Brain pericyte (primary cell): ENCODE measurements around the gene PIM3.
"Not testable (repeated sequence)": the region's sequence is repeated elsewhere in the genome, so short reads cannot be mapped to it uniquely, and the experiment has no call there.

Experiments used
- DNase-seq: peaks from one replicate; pipeline ENCODE4 v3.0.0-alpha.2; 2012; ENCODE audit warnings: low read depth, low spot score

PIM3 gene

DNA sequence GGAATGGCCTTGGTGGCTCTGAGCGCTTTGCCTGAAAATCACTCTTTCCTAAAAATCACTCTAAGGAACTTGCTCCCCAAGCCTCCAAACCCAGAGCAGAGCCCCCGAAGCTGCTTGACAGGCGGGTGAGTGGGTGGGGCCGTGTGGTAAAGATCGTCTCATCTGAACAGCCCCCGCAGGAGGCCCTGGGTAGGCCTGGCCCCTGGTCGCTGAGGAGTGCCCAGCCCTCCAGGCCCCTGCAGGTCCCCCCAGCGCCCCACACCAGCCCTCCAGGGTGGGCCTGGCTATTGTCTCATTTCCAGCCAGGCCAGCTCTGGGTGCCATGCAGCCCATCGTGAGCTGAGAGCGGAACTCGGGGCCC is 17.2 kb upstream of the PIM3 start:
- no peak for DNase-seq

DNA sequence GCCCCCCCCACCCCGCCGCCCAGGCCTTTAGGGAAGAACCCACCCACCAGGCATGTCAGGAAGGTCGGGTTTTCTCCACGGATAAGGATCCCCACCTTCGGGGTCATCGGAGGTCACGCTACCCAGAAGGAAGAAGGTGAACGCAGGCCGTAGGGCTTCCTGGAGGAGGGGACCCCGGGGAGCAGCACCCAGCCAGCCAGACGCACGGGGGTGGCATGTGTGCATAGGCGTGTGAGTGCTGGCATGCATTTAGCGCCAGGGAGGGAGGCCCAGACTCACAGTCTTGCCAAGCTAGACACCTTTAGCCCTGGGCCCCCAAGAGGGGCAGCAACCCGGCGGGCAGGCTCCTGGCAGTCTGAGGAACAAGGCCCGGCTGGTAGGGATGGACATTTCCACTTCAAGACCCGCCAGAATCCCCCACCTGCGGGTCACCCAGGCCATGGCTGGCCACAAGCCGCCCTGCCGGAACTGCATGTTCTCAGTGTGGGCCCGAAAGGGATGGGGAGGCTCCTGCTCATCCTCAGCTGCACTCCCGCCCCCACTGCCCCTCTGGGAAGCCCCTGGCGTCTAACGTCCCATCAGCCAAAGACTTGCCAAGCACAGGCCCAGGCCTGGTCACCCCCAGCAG is 16.7 kb upstream of the PIM3 start:
- no peak for DNase-seq

DNA sequence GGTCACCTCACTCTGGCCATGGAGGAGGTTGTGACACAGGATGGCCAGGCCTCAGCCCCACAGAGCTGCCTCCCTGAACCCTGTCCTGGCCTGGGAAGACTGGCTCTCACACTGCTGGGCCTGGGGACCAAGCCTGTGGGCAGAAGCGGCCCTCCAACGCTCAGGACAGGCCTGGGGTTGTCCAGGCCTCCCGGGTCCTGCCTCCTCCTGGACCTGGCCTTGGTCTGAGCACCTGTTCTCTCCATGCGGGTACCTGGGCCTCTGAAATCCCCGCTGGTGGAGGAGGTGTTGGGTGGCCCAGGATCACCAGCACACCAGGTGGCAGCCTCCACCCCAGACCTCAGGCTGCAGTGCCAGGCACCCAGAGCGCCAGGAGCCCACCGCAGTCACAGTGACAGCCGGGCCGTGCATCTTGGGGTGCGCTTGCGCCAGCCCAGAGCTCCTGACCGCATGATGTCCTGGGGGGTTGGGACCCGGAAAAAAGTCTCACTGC is 16.1 kb upstream of the PIM3 start:
- no peak for DNase-seq

DNA sequence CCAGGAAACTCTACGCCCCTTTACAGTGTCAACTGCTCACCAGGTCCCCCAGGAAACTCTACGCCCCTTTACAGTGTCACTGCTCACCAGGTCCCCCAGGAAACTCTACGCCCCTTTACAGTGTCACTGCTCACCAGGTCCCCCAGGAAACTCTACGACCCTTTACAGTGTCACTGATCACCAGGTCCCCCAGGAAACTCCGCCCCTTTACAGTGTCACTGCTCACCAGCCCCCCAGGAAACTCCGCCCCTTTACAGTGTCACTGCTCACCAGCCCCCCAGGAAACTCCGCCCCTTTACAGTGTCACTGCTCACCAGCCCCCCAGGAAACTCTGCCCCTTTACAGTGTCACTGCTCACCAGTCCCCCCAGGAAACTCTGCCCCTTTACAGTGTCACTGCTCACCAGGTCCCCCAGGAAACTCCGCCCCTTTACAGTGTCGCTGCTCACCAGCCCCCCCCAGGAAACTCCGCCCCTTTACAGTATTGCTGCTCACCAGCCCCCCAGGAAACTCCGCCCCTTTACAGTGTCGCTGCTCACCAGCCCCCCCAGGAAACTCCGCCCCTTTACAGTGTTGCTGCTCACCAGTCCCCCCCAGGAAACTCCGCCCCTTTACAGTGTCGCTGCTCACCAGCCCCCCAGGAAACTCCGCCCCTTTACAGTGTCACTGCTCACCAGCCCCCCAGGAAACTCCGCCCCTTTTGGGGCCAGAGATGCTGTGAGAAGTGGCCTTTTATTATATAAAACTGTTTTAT is 15.4 kb upstream of the PIM3 start:
- DNase-seq: not testable (repeated sequence)

DNA sequence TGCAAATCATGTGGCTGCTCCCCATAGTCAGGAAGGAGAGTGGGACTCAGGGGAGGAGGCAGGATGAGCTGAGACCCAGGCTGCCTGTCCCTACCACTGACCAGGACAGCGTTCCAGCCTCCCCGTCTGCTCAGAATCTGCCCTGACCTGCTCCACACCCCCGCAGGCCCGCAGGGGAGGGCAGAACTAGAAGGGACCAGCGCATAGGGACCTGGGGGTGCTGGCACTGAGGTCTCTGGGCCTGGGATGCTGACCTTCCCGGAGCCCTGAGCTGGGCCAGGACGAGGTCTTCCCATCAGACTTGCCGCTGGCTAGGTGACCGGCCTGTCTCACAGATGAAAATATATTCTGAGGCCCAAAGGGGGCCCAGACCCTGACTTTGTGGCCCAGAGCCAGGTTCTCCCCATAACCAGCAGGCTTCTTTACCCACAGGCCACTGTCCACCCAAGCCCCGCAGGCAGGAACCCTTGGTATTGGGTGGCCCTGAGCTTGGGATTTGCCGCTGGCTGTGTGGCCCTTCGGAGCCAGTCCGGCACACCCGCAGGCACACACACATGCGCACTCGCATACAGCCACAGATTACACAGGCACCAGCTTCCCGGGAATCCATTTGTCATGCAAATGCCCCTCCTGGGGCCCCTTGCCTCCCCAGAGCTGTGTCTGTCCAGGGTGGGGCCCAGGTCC is 13.8 kb upstream of the PIM3 start:
- no peak for DNase-seq

DNA sequence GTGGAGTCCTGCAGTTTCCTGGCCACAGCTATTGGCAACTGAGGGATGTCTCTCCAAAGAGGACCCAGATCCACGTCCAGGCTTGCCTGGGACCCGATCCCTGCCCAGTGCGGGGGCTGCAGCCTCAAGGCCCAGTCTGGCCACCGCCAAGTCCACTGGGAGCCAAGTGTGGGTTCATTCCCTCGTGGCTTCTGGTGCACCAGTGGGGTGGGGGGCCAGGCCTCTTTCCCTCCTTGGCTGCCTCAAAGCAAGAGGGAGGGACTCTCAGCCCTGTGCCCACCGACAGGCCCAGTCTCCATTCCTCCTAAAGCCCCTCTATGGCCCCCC is 13.3 kb upstream of the PIM3 start:
- no peak for DNase-seq

DNA sequence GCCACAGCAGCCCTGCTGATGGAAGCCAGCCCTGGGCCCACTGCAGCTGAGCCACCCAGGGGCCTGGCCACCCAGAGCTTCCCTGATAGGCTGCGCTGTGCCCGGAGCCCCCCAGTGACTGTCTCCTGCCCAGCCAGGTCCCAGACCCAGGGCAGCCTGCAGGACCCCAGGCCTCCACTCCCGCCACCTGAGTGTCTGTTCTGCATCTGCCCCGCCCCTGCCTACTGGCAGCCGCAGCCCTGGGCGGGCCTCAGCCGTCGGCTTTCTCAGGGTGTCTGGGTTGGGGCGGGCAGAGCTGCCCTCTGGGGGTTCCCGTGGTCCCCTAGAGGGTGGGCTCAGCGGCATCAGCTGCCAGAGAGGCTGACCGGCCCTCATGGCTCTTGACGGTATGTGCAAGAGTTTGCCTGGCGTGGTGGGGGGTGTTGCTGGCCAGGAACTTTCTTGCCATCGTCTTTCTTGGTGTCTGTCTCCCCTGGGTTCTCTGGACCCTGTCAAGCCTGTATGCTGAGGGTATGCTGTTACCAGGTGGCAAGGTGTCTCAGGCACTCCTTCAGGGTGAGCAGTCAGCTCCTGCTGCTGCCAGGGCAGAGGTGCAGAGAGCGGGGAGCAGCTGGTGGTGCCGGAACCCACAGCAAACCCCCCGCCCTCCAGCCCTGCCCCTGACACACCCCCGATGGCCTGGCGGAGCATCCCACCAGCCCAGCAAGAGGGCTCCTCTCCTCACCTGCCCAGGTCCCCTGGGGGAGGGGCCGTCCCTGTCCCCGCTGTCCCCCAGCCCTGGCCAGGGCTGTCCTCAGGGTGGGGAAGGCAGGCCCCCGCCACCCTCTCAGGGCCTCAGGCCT is 12.2 kb upstream of the PIM3 start:
- no peak for DNase-seq

DNA sequence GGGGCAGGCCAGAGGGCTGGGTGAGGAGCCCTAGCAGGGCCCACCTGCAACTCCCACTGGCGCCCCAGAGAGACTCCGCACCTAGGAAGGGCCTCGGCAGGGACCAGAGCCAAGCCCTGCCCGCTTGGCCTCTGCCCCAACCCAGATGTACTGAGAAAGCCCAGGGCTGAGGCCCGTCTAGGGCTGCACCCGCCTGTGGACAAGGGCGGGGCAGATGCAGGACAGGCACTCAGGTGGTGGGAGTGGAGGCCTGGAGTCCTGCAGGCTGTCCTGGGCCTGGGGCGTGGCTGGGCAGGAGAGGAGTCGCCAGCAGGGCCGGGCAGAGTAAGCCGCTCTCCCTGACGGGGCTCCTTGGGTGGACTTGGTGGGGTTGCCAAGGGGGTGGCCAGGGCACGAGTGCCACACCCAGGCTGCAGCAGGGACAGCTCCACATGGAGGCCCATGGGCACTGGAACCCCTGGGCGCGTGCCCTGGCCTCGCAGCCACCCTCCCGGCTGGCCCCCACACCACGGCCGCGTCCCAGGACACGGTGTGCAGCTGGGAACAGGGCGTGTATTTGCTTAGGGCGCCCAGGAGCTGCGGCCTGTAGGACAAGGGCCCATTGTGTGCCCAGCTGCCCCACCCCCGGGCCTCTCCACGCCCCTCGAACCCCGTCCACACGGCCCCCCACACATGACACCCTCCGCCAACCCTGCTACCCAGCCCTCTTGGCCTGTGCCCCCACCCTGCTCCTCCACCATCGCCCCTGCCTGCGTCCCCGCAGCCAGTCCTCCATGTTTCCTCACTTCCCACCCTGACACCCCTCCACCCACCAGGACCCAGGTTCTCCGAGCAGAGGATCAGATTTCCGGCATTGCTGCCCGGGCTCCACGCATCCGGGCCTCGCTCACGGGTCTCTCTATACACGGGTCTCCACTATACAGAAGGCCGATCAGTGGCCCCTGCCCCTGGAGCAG is 11.3 kb upstream of the PIM3 start:
- no peak for DNase-seq

DNA sequence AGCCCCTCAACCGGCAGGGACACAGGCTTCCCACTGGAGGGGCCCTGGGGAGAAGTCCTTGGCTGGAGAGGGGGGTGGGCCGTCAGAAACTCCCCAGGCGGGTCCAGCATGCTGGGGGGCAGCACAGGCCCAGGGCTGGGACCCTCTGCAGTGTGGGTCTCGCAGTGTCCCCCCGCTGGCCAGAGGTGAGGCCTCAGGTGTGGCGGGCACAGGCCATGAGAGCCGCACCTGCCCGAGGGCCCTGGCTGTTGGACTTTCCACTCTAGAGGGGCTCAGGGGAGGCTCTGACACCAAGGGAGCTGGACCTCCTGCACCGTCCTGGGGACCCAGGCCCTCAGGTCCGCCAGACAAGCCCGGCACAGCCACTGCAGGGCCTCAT is 10.7 kb upstream of the PIM3 start:
- no peak for DNase-seq

DNA sequence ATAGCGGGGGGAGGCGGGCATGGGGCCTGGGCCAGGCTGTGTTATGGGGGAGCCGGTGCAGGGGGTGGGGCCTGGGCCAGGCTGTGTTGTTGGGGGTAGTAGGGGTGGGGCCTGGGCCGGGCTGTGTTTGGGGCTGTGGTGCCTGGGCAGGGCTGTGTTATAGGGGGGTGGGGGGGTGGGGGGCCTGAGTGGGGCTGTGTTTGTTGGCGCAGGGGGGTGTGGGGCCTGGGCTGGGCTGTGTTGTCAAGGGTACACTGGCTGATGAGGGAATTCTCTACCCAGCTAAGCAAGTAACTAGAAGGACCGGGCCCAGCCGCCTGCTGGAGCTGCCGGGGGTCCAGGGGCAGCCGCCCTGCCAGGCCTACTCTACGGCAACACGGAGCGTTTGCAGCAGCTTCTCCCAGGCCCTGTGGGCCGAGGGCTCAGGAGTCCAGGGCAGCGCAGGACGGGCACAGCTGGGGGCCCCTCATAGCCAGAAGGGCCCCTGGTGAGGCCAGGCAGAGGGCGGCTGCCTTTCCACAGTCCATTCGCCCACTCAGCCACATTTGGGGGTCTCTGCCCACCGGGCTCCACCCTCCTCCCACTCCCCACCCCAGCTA is 10.1 kb upstream of the PIM3 start:
- no peak for DNase-seq

DNA sequence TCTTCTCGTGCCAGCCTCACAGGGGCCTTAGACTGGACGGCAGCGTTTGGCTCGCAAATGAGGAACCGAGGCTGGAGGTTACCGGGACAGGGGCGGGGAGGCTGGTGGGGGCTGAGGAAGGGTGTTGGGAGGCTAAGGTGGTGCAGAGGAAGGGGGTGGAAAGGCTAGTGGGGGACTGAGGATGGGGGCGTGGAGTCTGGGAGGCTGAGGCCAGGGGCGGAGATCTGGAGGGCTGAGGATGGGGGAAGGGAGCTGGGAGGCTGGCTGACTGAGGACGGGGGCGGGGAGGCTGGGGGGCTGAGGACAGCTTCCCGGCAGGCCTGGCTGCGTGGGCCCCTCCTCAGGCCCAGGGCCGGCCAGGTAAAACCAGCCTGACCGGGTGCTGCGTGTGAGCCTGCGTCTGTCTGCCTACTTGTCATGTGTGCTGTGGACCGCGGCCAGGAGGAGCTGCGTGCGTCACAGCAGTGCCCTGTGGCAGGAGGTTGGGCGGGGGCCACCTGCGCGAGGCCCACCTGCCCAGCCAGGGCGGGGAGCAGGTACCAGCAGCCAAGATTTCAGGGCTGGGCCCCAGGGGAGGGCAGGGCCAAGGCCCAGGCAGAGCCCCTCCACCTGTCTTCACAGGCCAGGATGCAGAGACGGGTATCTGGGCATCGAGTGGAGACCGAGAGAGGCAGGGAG is 9.4 kb upstream of the PIM3 start:
- no peak for DNase-seq

DNA sequence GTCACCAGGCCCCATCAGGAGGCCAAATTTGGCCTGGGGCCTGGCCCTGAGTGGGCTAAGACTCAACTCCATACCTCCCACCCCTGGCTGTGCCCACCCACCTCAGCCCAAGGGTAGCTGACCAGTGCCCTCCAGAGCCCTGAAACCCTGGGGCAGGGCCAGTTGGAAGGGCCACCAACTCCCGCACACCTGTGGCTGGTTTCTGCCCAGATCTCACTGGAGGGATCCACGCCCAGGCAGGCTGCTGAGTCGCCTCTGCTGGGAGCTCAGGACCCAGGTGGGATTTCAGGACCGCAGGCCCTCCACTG is 8.9 kb upstream of the PIM3 start:
- no peak for DNase-seq

DNA sequence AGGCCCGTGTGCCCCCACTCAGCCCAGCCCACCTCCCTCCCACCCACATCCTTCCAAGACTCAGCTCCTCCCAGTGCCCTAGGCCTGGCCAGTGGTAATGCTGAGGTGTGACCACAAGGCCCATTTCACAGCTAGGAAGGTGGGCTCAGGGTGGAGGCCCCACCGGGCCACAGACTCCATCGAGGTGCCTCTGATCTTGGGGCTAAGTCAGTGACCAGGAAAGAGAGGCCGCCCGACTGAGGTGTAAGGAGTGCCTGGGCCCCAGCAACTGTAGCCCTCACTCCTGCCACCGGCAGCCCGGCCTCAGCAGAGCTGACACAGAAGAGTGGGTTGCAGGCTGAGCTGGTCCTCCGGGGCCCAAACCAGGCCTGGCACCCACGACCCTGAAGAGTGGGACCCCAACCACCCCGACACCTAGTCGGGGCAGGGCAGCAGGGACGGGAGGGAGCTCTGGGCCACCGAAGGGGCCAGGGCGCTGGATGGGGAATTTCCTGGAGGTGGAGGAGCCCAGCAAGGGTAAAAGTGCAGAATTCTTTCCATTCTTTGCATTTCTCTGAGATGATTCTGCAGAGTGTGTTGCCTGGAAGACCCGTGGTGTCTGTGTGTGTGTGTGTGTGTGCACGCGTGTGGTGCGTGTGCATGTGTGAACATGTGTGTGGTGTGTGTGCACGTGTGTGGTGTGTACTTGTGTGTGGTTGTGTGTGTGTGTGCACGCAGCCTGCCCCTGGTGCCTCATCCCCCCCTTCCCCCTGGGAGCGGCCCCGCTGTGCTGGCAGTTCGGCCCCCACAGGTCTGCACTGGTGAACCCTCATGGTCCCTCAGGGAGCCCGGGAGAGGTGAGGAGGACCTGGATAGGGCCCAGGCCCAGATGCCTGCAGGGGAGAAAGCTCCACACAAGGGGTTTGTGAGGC is 8.3 kb upstream of the PIM3 start:
- no peak for DNase-seq

DNA sequence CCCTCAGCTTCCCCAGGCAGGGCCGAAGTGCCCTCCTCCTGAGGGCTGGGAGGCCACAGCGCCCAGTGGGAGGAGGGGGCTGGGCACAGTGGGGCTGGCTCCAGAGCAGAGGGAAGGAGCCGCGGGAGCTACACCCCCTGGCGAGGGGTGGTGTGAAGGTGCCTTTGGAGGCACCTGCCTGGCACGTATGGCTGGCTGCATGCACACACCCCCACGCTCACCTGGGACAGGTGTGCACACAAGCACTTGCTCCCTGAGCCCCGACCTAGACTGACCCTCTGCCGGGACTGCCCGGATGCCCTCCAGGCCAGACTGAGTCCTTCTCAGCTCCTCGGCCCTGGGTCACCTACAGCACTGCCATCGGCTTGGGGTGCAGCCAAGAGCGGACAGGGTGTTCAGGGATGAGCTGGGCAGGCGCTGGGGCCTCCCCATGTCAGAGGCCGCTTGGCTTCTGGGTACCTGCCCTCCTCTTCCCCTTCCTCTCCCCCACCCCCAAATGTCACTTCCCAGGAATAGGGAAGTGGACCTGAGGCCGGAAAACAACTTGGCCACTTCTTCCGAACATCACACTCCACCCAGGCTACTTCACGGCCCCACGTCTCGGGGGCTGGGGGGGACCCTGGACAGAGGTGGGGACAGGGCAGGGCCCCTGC is 7.4 kb upstream of the PIM3 start:
- DNase-seq: no peak

DNA sequence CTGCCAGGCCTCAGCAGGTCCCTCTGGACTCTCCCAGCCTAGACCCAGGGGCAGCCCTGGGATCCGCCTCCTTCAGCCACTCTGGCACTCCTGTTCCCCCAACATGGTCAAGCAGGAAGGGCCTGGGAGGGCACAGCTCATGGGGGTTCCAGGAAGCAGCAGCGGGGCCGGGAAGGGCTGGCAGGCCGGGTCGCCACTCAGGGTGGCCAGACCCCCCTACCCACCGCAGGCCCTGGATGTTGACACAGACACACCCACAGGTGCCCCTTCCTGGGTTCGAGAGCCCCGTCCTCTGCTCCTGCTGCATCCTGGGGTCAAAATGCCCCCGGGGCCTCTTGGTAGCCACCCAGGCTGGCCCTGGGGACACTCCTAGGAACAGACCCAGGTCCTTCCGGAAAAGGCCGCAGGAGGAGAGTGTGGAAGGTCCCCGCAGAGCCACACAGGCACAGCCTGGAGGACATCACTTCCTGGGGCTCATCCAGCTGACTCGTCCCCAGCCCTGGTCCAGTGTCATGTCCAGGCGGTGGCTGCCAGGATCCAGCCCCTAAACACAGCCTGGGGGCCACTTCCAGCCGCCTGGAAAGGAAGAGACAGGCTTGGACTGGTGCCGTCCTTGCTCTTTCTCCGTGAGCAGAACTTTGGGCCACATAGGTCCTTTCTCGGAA is 6.8 kb upstream of the PIM3 start:
- no peak for DNase-seq

DNA sequence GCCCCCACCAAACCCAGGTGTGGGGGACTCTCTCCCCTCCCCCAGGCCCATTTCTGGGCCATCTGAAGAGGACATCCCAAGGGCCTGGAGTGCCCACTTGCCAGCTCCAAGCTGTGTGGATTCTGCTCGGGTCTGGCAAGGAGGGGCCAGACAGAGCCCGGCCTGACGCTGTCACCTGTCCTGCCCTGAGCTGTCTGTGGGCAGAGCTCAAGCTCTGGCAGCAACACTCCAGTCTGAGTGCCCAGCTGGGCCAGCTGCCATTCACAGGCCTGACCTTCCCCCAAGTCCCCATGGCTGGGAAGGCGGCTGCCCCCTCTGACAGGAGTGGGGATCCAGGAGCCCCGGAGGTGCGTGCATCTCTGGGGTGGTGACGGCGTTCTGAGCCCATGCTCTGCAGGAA is 6.2 kb upstream of the PIM3 start:
- DNase-seq: no peak

DNA sequence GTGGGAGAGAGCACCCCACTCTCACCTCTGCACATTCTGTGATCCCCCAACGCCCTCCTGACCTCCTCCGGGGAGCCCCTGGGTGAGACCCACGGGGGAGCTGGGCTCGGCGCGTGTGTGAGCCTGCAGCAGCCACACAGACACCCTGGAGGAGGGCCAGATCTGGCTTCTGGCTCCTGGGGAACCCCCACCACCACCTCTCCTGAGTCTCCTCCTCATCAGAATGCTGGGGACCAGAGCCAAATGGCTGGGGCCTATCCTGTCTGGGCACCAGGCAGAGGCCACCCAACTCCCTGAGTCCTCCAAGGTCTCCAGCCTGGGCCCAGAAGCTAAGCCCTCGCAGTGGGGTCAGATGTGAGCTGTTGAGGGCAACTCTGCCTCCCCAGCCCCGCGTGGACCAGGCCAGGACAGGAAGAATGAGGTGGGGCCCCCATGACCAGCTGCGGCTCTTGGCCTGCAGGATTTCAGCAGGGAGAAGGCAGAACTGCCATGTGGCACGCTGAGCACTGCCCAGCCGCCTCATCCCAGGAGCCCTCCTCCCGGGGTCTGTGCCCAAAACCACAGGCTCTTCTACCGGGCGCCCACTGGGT is 5.5 kb upstream of the PIM3 start:
- no peak for DNase-seq
